Measurements from ENCODE around the gene AIFM3. TPM values are rescaled to one million over a fixed set of nuclear protein-coding genes. Genes with fewer than 3 reads are reported as not detected.

The AIFM3 gene, protein sequence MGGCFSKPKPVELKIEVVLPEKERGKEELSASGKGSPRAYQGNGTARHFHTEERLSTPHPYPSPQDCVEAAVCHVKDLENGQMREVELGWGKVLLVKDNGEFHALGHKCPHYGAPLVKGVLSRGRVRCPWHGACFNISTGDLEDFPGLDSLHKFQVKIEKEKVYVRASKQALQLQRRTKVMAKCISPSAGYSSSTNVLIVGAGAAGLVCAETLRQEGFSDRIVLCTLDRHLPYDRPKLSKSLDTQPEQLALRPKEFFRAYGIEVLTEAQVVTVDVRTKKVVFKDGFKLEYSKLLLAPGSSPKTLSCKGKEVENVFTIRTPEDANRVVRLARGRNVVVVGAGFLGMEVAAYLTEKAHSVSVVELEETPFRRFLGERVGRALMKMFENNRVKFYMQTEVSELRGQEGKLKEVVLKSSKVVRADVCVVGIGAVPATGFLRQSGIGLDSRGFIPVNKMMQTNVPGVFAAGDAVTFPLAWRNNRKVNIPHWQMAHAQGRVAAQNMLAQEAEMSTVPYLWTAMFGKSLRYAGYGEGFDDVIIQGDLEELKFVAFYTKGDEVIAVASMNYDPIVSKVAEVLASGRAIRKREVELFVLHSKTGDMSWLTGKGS
- 0.99 TPM for total RNA-seq

DNA sequence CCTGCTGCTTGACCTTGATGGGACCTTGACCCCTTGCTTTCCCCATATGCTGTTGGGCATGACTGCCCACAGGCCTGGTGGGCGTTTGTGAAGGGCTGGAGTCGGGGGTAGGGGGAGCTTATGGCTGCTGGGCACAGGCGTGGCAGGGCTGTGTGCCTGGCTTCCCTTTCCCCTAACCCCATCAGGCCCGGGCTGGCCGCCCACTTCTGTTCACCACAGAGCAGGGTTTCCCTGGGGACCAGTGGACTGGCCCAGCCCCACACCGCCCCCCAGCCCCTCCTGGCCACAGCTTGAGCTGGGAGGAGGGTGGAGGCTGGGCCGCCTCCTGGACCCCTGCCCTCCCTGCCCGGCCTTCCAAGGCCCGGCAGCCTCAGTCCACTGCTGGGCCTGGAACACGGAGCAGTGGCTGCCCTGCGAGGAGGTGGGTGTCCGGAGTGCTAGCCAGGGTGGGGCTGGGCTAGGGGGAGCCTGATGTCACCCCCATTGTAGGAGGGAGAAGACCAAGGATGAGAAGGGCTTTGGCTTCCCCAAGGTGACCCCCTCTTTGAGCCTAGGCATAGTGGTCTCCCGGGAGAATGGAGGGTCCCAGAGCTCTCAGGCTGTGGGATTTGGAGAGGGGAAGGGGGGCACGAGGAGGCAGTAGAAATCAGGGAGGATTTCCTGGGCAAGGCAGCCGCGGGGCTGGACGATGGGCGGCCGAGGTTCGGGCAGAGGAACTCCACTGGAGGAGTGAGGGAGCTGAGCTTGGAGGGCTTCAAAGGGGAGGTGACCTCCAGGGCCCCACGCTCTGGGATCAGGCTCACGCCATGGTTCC is at the start of gene AIFM3:
Gene AIFM3 (plus strand): TSS at position 373 of the 814 bp plus-strand sequence. CDS start 690 bp downstream, outside the sequence.

DNA sequence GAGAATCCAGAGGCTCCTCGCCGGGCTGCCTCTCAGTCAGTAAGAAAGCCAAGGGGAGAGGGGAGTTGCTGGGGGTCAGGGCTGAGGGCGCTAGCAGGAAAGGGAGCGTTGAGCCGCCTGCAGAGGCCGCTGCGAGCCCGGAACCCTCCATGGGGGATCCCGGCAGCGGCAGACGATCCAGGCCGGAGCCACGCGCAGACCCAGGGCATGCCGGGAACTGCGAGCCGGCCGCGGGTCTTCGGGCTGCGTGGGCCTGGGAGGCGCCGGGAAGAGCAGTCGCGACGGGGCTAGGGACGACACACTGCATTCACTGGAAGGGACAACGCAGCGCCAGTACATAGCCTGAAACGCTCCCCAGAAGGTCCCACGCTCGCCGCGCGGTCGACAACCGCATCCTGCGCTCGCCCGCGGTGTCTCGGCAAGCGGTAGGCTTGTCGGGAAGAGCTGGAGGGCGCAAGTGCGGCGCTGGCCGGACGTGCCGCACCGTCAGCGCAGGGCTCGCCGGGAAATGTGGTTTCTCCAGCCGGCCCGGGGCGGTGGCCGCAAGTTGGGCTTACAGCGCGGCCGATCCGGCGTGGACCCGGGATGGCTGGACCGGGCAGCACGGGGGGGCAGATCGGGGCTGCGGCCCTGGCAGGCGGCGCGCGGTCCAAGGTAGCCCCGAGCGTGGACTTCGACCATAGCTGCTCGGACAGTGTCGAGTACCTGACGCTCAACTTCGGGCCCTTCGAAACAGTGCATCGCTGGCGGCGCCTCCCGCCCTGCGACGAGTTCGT is 14.9 kb downstream of the AIFM3 start, which contains the start of gene LZTR1:
Gene LZTR1 (plus strand): TSS at position 511 of the 776 bp plus-strand sequence. CDS start 75 bp downstream, at position 586.

GRCh38 chr22:21001601-21002325 is 34.7 kb downstream of the AIFM3 start, which contains the start of gene THAP7:
Gene THAP7, minus strand, starts transcription at chr22:21002118. Its CDS starts 207 bp downstream, at chr22:21001911.

DNA sequence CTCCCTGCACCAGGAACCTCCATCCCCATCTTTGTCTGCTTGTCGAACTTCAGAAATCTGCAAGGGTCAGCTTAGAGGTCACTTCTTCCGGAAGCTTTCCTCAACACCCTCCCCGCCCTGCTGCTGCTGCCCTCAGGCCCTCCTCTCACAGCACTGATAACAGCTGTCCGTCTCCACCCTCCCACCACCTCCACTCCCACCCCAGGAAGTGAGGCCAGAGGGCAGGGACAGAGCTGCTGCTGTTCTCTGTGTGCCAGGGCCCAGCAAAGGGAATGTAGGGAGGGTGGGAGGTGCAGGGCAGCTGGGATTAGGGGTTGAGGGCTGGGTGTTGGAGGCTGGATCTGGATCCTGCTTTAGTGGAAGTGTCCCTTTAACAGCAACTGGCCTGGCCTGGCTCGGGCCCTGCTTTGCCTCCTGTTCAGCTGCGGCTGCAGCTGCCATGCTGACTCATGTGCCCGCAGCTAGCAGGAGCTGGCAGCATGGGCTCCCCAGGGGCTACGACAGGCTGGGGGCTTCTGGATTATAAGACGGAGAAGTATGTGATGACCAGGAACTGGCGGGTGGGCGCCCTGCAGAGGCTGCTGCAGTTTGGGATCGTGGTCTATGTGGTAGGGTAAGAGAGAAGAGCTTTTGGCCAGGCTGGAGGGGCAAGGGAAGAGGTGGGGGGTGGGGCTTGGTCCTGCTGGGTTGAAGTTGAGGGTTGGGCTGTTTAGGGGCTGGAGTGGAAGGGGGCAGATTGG is 47.8 kb downstream of the AIFM3 start, which contains the start of gene P2RX6:
Gene P2RX6 (plus strand): TSS at position 440 of the 740 bp plus-strand sequence. CDS start 10 bp downstream, at position 450.

Other genes with a start within 250 kb of the AIFM3 start
- 0.53 TPM for gene SERPIND1, start 193.1 kb upstream of the AIFM3 start, total RNA-seq
- gene PI4KA, start 108.4 kb upstream of the AIFM3 start, total RNA-seq, result 76.4 TPM
- 12.1 TPM for gene SNAP29, start 108.2 kb upstream of the AIFM3 start, total RNA-seq
- 65.0 TPM for gene CRKL, start 49.8 kb upstream of the AIFM3 start, total RNA-seq
- 78.5 TPM for gene LZTR1, start 15.0 kb downstream of the AIFM3 start, total RNA-seq
- 30.2 TPM for gene THAP7, start 34.9 kb downstream of the AIFM3 start, total RNA-seq
- gene P2RX6, start 47.9 kb downstream of the AIFM3 start, total RNA-seq, result 2.3 TPM
- 1.3 TPM for gene SLC7A4, start 65.3 kb downstream of the AIFM3 start, total RNA-seq
- not detected for gene LRRC74B, start 78.7 kb downstream of the AIFM3 start, total RNA-seq